ENCODE results near the gene OR2A14.
"Not testable (repeated sequence)": the region's sequence is repeated elsewhere in the genome, so short reads cannot be mapped to it uniquely, and the experiment has no call there.

The OR2A14 gene

DNA sequence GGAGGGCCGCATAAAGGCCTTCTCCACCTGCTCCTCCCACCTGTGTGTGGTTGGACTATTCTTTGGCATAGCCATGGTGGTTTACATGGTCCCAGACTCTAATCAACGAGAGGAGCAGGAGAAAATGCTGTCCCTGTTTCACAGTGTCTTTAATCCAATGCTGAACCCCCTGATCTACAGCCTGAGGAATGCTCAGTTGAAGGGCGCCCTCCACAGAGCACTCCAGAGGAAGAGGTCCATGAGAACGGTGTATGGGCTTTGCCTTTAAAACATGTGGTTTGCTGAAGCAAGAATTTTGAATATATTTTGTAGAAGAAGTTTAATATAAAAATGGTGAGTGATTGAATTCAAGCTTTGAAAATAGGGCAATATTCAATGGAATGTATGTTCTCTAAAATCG, 12.7 kb upstream of the OR2A14 start:
- Histone ChIP-seq H3K36me3 (ENCODE audit: control insufficient read depth in 2 of 2, insufficient read depth in 2 of 2, low read length in 2 of 2) (no peaks in the 10 kb centered on the region), H3K4me1 (ENCODE audit: control insufficient read depth in 2 of 2, insufficient read depth in 2 of 2, low read length in 2 of 2) (no peaks in the 10 kb centered on the region), H3K27ac (ENCODE audit: low read depth in 2 of 2, low read length in 2 of 2) (no peak overlapping the region)

GRCh38 chr7:144113651-144114050, 9.3 kb upstream of the OR2A14 start:
- no peaks in the 10 kb centered on the region for H3K4me1 ChIP-seq (ENCODE audit: control insufficient read depth in 2 of 2, insufficient read depth in 2 of 2, low read length in 2 of 2)
- H3K27me3 ChIP-seq (ENCODE audit: control insufficient read depth in 2 of 2, insufficient read depth in 2 of 2, low read length in 2 of 2), result no peaks in the 10 kb centered on the region
- no peaks in the 10 kb centered on the region for H3K9me3 ChIP-seq (ENCODE audit: control insufficient read depth in 2 of 2, low read length in 2 of 2)
- no peak overlapping the region for H3K9ac ChIP-seq (ENCODE audit: low read depth in 1 of 2, low read length in 2 of 2)
- H3K36me3 ChIP-seq (ENCODE audit: control insufficient read depth in 2 of 2, insufficient read depth in 2 of 2, low read length in 2 of 2), result no peaks in the 10 kb centered on the region
- no peak overlapping the region for H3K27ac ChIP-seq (ENCODE audit: low read depth in 2 of 2, low read length in 2 of 2)
- no peak overlapping the region for H3K4me3 ChIP-seq (ENCODE audit: low read length in 2 of 2)

More for the DNA sequence above, 12.7 kb upstream of the OR2A14 start:
- Histone ChIP-seq H3K9me3 (ENCODE audit: control insufficient read depth in 2 of 2, low read length in 2 of 2) (no peaks in the 10 kb centered on the region), H3K9ac (ENCODE audit: low read depth in 1 of 2, low read length in 2 of 2) (no peak overlapping the region), H3K27me3 (ENCODE audit: control insufficient read depth in 2 of 2, insufficient read depth in 2 of 2, low read length in 2 of 2) (no peaks in the 10 kb centered on the region), H3K4me3 (ENCODE audit: low read length in 2 of 2) (no peak overlapping the region)

DNA sequence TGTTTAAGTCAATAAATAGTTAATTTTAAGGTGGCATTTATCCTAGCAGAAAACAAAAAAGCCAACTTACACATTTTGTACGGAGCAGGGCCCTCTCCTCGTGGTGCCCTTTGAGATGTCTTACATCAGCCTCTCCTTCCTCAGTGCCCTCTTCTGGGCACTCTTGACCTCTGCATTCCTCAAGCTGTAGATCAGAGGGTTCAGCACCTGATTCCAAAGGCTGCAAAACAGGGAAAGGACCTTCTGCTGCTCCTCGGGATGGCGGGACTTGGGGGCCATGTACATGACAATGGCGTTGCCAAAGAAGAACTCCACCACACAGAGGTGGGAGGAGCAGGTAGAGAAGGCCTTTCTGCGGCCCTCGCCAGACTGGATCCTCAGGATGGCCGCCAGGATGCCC, 4.6 kb upstream of the OR2A14 start:
- Histone ChIP-seq H3K9ac (ENCODE audit: low read depth in 1 of 2, low read length in 2 of 2) (no peak overlapping the region), H3K27ac (ENCODE audit: low read depth in 2 of 2, low read length in 2 of 2) (no peak overlapping the region), H3K36me3 (ENCODE audit: control insufficient read depth in 2 of 2, insufficient read depth in 2 of 2, low read length in 2 of 2) (no peaks in the 10 kb centered on the region), H3K9me3 (ENCODE audit: control insufficient read depth in 2 of 2, low read length in 2 of 2) (no peaks in the 10 kb centered on the region), H3K27me3 (ENCODE audit: control insufficient read depth in 2 of 2, insufficient read depth in 2 of 2, low read length in 2 of 2) (no peaks in the 10 kb centered on the region), H3K4me1 (ENCODE audit: control insufficient read depth in 2 of 2, insufficient read depth in 2 of 2, low read length in 2 of 2) (no peaks in the 10 kb centered on the region), H3K4me3 (ENCODE audit: low read length in 2 of 2) (no peak overlapping the region)

DNA sequence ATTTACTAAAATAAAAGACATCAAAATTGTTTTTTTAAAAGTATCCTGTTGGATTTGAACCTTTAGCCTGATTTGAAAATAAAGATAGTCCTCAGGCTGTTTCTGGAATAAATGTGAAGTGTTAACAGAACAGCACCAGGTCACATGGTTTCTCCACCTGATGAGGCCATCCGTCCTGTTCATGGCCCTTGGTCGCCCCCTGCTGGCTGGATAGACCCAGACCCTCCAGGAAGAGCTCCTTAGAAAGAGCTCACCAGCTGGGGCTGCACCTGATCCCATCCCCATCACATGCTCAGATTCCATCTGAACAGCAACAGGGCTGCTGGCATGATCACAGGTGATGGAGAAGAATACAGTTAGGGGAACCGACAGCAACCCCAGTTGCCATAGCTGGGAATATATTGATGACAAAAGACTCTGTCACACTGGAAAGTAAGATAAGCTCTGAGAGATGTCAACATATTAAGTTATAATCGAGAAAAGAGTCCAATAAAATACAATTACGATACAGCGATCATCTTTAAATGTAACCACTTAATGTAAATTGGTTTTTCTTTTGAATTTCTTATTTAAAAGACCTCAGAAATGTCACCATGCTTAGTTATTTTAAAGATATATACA, 4.8 kb downstream of the OR2A14 start:
- Histone ChIP-seq H3K27me3 (ENCODE audit: control insufficient read depth in 2 of 2, insufficient read depth in 2 of 2, low read length in 2 of 2) (no peaks in the 10 kb centered on the region), H3K4me3 (ENCODE audit: low read length in 2 of 2) (no peak overlapping the region), H3K27ac (ENCODE audit: low read depth in 2 of 2, low read length in 2 of 2) (no peak overlapping the region), H3K36me3 (ENCODE audit: control insufficient read depth in 2 of 2, insufficient read depth in 2 of 2, low read length in 2 of 2) (no peaks in the 10 kb centered on the region), H3K9ac (ENCODE audit: low read depth in 1 of 2, low read length in 2 of 2) (no peak overlapping the region), H3K4me1 (ENCODE audit: control insufficient read depth in 2 of 2, insufficient read depth in 2 of 2, low read length in 2 of 2) (no peaks in the 10 kb centered on the region), H3K9me3 (ENCODE audit: control insufficient read depth in 2 of 2, low read length in 2 of 2) (no peaks in the 10 kb centered on the region)

GRCh38 chr7:144129601-144130000, 6.6 kb downstream of the OR2A14 start:
- not testable (repeated sequence) for H3K27me3 ChIP-seq (ENCODE audit: control insufficient read depth in 2 of 2, insufficient read depth in 2 of 2, low read length in 2 of 2); H3K9ac ChIP-seq (ENCODE audit: low read depth in 1 of 2, low read length in 2 of 2); H3K4me3 ChIP-seq (ENCODE audit: low read length in 2 of 2); H3K4me1 ChIP-seq (ENCODE audit: control insufficient read depth in 2 of 2, insufficient read depth in 2 of 2, low read length in 2 of 2); H3K9me3 ChIP-seq (ENCODE audit: control insufficient read depth in 2 of 2, low read length in 2 of 2); H3K27ac ChIP-seq (ENCODE audit: low read depth in 2 of 2, low read length in 2 of 2); H3K36me3 ChIP-seq (ENCODE audit: control insufficient read depth in 2 of 2, insufficient read depth in 2 of 2, low read length in 2 of 2)

GRCh38 chr7:144130730-144131129, 7.8 kb downstream of the OR2A14 start:
- Histone ChIP-seq H3K27ac (ENCODE audit: low read depth in 2 of 2, low read length in 2 of 2) (no peak overlapping the region), H3K4me1 (ENCODE audit: control insufficient read depth in 2 of 2, insufficient read depth in 2 of 2, low read length in 2 of 2) (no peaks in the 10 kb centered on the region), H3K9me3 (ENCODE audit: control insufficient read depth in 2 of 2, low read length in 2 of 2) (no peaks in the 10 kb centered on the region), H3K9ac (ENCODE audit: low read depth in 1 of 2, low read length in 2 of 2) (no peak overlapping the region), H3K4me3 (ENCODE audit: low read length in 2 of 2) (no peak overlapping the region), H3K27me3 (ENCODE audit: control insufficient read depth in 2 of 2, insufficient read depth in 2 of 2, low read length in 2 of 2) (no peaks in the 10 kb centered on the region), H3K36me3 (ENCODE audit: control insufficient read depth in 2 of 2, insufficient read depth in 2 of 2, low read length in 2 of 2) (no peaks in the 10 kb centered on the region)

DNA sequence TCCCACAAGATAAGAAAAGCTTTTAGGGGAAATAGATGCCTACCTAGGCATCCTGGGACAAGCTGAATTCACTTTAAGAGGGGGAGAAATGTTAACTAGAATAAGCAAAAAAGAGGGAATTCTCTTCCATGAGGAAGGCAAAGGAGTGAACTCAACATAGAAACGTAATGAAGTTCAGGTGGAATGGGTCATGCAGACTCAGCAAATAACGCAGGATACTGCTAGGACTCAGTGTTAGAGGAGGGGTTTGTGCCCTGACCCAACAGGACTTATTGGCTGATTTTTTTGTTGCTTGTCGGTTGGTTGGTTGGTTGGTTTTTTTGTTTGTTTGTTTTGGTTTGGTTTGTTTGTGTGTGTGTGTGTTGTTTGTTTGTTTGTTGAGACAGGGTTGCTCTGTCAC, 9.3 kb downstream of the OR2A14 start:
- no peak overlapping the region for H3K9ac ChIP-seq (ENCODE audit: low read depth in 1 of 2, low read length in 2 of 2)
- H3K27me3 ChIP-seq (ENCODE audit: control insufficient read depth in 2 of 2, insufficient read depth in 2 of 2, low read length in 2 of 2), result no peaks in the 10 kb centered on the region
- H3K4me3 ChIP-seq (ENCODE audit: low read length in 2 of 2), result no peak overlapping the region
- no peaks in the 10 kb centered on the region for H3K4me1 ChIP-seq (ENCODE audit: control insufficient read depth in 2 of 2, insufficient read depth in 2 of 2, low read length in 2 of 2)
- H3K36me3 ChIP-seq (ENCODE audit: control insufficient read depth in 2 of 2, insufficient read depth in 2 of 2, low read length in 2 of 2), result no peaks in the 10 kb centered on the region
- H3K9me3 ChIP-seq (ENCODE audit: control insufficient read depth in 2 of 2, low read length in 2 of 2), result no peaks in the 10 kb centered on the region
- H3K27ac ChIP-seq (ENCODE audit: low read depth in 2 of 2, low read length in 2 of 2), result no peak overlapping the region

- Histone ChIP-seq H3K4me3 (ENCODE audit: low read length in 2 of 2) (no peak overlapping the region), H3K36me3 (ENCODE audit: control insufficient read depth in 2 of 2, insufficient read depth in 2 of 2, low read length in 2 of 2) (no peaks in the 10 kb centered on the region), H3K9ac (ENCODE audit: low read depth in 1 of 2, low read length in 2 of 2) (no peak overlapping the region), H3K27ac (ENCODE audit: low read depth in 2 of 2, low read length in 2 of 2) (no peak overlapping the region), H3K27me3 (ENCODE audit: control insufficient read depth in 2 of 2, insufficient read depth in 2 of 2, low read length in 2 of 2) (no peaks in the 10 kb centered on the region), H3K4me1 (ENCODE audit: control insufficient read depth in 2 of 2, insufficient read depth in 2 of 2, low read length in 2 of 2) (no peaks in the 10 kb centered on the region), H3K9me3 (ENCODE audit: control insufficient read depth in 2 of 2, low read length in 2 of 2) (no peaks in the 10 kb centered on the region)
Measured at GRCh38 chr7:144133307-144133706, 10.3 kb downstream of the OR2A14 start.

- Histone ChIP-seq H3K27me3 (ENCODE audit: control insufficient read depth in 2 of 2, insufficient read depth in 2 of 2, low read length in 2 of 2) (no peaks in the 10 kb centered on the region), H3K9ac (ENCODE audit: low read depth in 1 of 2, low read length in 2 of 2) (no peak overlapping the region)
Measured at GRCh38 chr7:144134116-144134515, 11.1 kb downstream of the OR2A14 start.

GRCh38 chr7:144137501-144137900, 14.5 kb downstream of the OR2A14 start:
- Histone ChIP-seq H3K4me1 (ENCODE audit: control insufficient read depth in 2 of 2, insufficient read depth in 2 of 2, low read length in 2 of 2) (no peaks in the 10 kb centered on the region), H3K4me3 (ENCODE audit: low read length in 2 of 2) (no peak overlapping the region), H3K9me3 (ENCODE audit: control insufficient read depth in 2 of 2, low read length in 2 of 2) (no peaks in the 10 kb centered on the region), H3K9ac (ENCODE audit: low read depth in 1 of 2, low read length in 2 of 2) (no peak overlapping the region), H3K36me3 (ENCODE audit: control insufficient read depth in 2 of 2, insufficient read depth in 2 of 2, low read length in 2 of 2) (no peaks in the 10 kb centered on the region), H3K27me3 (ENCODE audit: control insufficient read depth in 2 of 2, insufficient read depth in 2 of 2, low read length in 2 of 2) (no peaks in the 10 kb centered on the region), H3K27ac (ENCODE audit: low read depth in 2 of 2, low read length in 2 of 2) (no peak overlapping the region)

More at GRCh38 chr7:144134116-144134515, 11.1 kb downstream of the OR2A14 start:
- no peak overlapping the region for H3K27ac ChIP-seq (ENCODE audit: low read depth in 2 of 2, low read length in 2 of 2)
- H3K36me3 ChIP-seq (ENCODE audit: control insufficient read depth in 2 of 2, insufficient read depth in 2 of 2, low read length in 2 of 2), result no peaks in the 10 kb centered on the region
- no peaks in the 10 kb centered on the region for H3K9me3 ChIP-seq (ENCODE audit: control insufficient read depth in 2 of 2, low read length in 2 of 2)
- no peaks in the 10 kb centered on the region for H3K4me1 ChIP-seq (ENCODE audit: control insufficient read depth in 2 of 2, insufficient read depth in 2 of 2, low read length in 2 of 2)
- no peak overlapping the region for H3K4me3 ChIP-seq (ENCODE audit: low read length in 2 of 2)

- no peaks in the 10 kb centered on the region for H3K36me3 ChIP-seq (ENCODE audit: control insufficient read depth in 2 of 2, insufficient read depth in 2 of 2, low read length in 2 of 2)
- peaks cover 0 to 3% of the 10 kb centered on the region in 2 donors for H3K9me3 ChIP-seq (ENCODE audit: control insufficient read depth in 2 of 2, low read length in 2 of 2)
- H3K4me3 ChIP-seq (ENCODE audit: low read length in 2 of 2), result no peak overlapping the region
- H3K27ac ChIP-seq (ENCODE audit: low read depth in 2 of 2, low read length in 2 of 2), result no peak overlapping the region
- no peak overlapping the region for H3K9ac ChIP-seq (ENCODE audit: low read depth in 1 of 2, low read length in 2 of 2)
- H3K27me3 ChIP-seq (ENCODE audit: control insufficient read depth in 2 of 2, insufficient read depth in 2 of 2, low read length in 2 of 2), result no peaks in the 10 kb centered on the region
- H3K4me1 ChIP-seq (ENCODE audit: control insufficient read depth in 2 of 2, insufficient read depth in 2 of 2, low read length in 2 of 2), result no peaks in the 10 kb centered on the region
Measured at GRCh38 chr7:144142187-144142586, 19.2 kb downstream of the OR2A14 start.

Measured in mucosa of rectum (tissue), 2 donors.